H1 (cell line): Measurements from ENCODE around the gene ZSCAN22.

Experiments used
- BRCA1 ChIP-seq: IDR thresholded peaks from 2 replicates; pipeline ENCODE4 v1.6.1; 2012; ENCODE audit warnings: low read depth, low read length, improper control_type of control experiment
- CBX8 ChIP-seq: fragments of 300-800, 300-1000 bp; sonication (generic); IDR thresholded peaks from 2 replicates; pipeline ENCODE4 v1.7.1; 2016; ENCODE audit warnings: low read depth, low read length, borderline replicate concordance
- CTCF ChIP-seq, 3 experiments: IDR thresholded peaks; 1 replicate in 2 of 3; 2 replicates in 1 of 3; pipeline versions ENCODE4 v1.5.1 to v1.6.1; 2011; ENCODE audit warnings: low read length in 3 of 3, mild to moderate bottlenecking in 3 of 3, inconsistent platforms in 2 of 3, low read depth in 1 of 3, moderate library complexity in 1 of 3; ENCODE audit not compliant: insufficient read depth in 1 of 3; ENCODE audit errors: control extremely low read depth in 1 of 3
- HDAC6 ChIP-seq: IDR thresholded peaks from one replicate; pipeline ENCODE4 v1.7.1; 2012; ENCODE audit warnings: low read depth, mild to moderate bottlenecking, inconsistent platforms, low read length, moderate library complexity
- NRF1 ChIP-seq: IDR thresholded peaks from 2 replicates; pipeline ENCODE4 v1.6.1; 2011; ENCODE audit warnings: mild to moderate bottlenecking, low read depth, low read length, improper control_type of control experiment
- POLR2A ChIP-seq, 2 experiments: IDR thresholded peaks; 1 replicate in 1 of 2; 2 replicates in 1 of 2; pipeline ENCODE4 v1.6.1; 2011; ENCODE audit warnings: low read depth in 2 of 2, low read length in 2 of 2, mild to moderate bottlenecking in 2 of 2; ENCODE audit errors: control extremely low read depth in 1 of 2
- SP1 ChIP-seq: IDR thresholded peaks from 2 replicates; pipeline ENCODE4 v1.6.1; 2011; ENCODE audit warnings: low read depth, low read length
- YY1 ChIP-seq: IDR thresholded peaks from 2 replicates; pipeline ENCODE4 v1.6.1; 2011; ENCODE audit warnings: low read depth, mild to moderate bottlenecking, low read length
- TF ChIP-seq, protein P1 (sequence below): IDR thresholded peaks from 2 replicates; pipeline ENCODE4 v1.6.1; 2012; ENCODE audit warnings: inconsistent platforms

DNA sequence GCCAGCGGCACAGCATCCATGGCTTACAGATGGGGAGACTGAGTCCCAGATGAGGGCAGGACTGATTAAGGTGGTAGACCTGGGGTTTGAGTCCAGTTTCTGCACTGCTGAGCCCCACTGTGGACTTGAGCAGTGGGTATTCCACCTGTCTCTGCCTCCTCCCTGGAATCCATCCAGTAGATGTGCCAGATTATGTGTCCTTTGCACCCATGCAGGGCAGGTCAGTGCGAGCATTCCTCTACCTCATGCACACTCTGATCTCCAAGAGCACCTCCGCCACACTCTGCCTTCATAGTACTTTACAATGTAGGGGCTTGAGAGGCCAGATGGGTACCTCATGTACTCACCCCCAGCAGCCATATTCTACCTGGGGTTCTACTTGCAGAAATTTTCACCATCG lies 10.0 kb downstream of the ZSCAN22 start:
- TF ChIP-seq CTCF (IDR thresholded peaks at IDR 0.05; ENCODE audit: control extremely low read depth in 1 of 3, insufficient read depth in 1 of 3, low read depth in 1 of 3, low read length in 3 of 3): no peak
- no peak for TF ChIP-seq SP1
- no peak for TF ChIP-seq YY1
- TF ChIP-seq HDAC6: no peak
- no peak for TF ChIP-seq BRCA1
- TF ChIP-seq CBX8: no peak
- TF ChIP-seq NRF1: no peak
- TF ChIP-seq POLR2A (IDR thresholded peaks at IDR 0.05; ENCODE audit: control extremely low read depth in 1 of 2, low read depth in 2 of 2, low read length in 2 of 2): no peak
- TF ChIP-seq, protein P1, sequence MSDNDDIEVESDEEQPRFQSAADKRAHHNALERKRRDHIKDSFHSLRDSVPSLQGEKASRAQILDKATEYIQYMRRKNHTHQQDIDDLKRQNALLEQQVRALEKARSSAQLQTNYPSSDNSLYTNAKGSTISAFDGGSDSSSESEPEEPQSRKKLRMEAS: no peak
